AG09309 (cell line): ENCODE results near the gene PIP4K2A.

Experiments used
- DNase-seq: peaks from one replicate; pipeline ENCODE4 v3.0.0-alpha.2; 2010; ENCODE audit warnings: low read depth
- H3K4me3 ChIP-seq: 2 replicates; pipeline ENCODE4 v1.5.1; 2011; ENCODE audit warnings: mild to moderate bottlenecking, low read depth, low read length, moderate library complexity; ENCODE audit not compliant: control insufficient read depth
- CTCF ChIP-seq: IDR thresholded peaks from 2 replicates; pipeline ENCODE4 v1.5.1; 2011; ENCODE audit warnings: mild to moderate bottlenecking, low read depth, low read length, inconsistent platforms; ENCODE audit not compliant: insufficient read depth, control insufficient read depth; ENCODE audit errors: missing control alignments

PIP4K2A gene

GRCh38 chr10:22633106-22633505, 81.3 kb downstream of the PIP4K2A start:
- no peak for DNase-seq
- TF ChIP-seq CTCF, result no peak
- no peak overlapping the region for H3K4me3 ChIP-seq

- no peak overlapping the region for H3K4me3 ChIP-seq
- no peak for TF ChIP-seq CTCF
Measured at GRCh38 chr10:22631646-22632278, 82.6 kb downstream of the PIP4K2A start.

GRCh38 chr10:22631185-22631584, 83.2 kb downstream of the PIP4K2A start:
- DNase-seq, result no peak
- no peak for TF ChIP-seq CTCF
- no peak overlapping the region for H3K4me3 ChIP-seq

More at GRCh38 chr10:22631646-22632278, 82.6 kb downstream of the PIP4K2A start:
- DNase-seq, result no peak

GRCh38 chr10:22630234-22631174, 83.9 kb downstream of the PIP4K2A start:
- H3K4me3 ChIP-seq, result no peak overlapping the region
- TF ChIP-seq CTCF, result no peak
- DNase-seq, result no peak

- no peak for DNase-seq
- no peak overlapping the region for H3K4me3 ChIP-seq
Measured at GRCh38 chr10:22629852-22630233, 84.5 kb downstream of the PIP4K2A start.

GRCh38 chr10:22629126-22629525, 85.3 kb downstream of the PIP4K2A start:
- H3K4me3 ChIP-seq, result no peak overlapping the region
- DNase-seq, result no peak
- no peak for TF ChIP-seq CTCF

More at GRCh38 chr10:22629852-22630233, 84.5 kb downstream of the PIP4K2A start:
- TF ChIP-seq CTCF, result no peak
